ENCODE measurements around the gene CLTCL1.

GRCh38 chr22:19184276-19184997 is 107.1 kb downstream of the CLTCL1 start:
- TF ChIP-seq, protein P1, sequence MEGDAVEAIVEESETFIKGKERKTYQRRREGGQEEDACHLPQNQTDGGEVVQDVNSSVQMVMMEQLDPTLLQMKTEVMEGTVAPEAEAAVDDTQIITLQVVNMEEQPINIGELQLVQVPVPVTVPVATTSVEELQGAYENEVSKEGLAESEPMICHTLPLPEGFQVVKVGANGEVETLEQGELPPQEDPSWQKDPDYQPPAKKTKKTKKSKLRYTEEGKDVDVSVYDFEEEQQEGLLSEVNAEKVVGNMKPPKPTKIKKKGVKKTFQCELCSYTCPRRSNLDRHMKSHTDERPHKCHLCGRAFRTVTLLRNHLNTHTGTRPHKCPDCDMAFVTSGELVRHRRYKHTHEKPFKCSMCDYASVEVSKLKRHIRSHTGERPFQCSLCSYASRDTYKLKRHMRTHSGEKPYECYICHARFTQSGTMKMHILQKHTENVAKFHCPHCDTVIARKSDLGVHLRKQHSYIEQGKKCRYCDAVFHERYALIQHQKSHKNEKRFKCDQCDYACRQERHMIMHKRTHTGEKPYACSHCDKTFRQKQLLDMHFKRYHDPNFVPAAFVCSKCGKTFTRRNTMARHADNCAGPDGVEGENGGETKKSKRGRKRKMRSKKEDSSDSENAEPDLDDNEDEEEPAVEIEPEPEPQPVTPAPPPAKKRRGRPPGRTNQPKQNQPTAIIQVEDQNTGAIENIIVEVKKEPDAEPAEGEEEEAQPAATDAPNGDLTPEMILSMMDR (IDR thresholded peaks at IDR 0.05) = no peak
- TF ChIP-seq POLR2AphosphoS5 (IDR thresholded peaks at IDR 0.05; ENCODE audit: insufficient read depth in 1 of 2, low read depth in 1 of 2) (no peak), POLR2A (IDR thresholded peaks at IDR 0.05) (no peak)
